NCI-H1694 (cell line): Measurements from ENCODE around the gene WDFY2.

Source experiments
- DNase-seq: peaks from one replicate; lab custom pipeline; 2025; lab: John Stamatoyannopoulos, UW

WDFY2 gene

DNA sequence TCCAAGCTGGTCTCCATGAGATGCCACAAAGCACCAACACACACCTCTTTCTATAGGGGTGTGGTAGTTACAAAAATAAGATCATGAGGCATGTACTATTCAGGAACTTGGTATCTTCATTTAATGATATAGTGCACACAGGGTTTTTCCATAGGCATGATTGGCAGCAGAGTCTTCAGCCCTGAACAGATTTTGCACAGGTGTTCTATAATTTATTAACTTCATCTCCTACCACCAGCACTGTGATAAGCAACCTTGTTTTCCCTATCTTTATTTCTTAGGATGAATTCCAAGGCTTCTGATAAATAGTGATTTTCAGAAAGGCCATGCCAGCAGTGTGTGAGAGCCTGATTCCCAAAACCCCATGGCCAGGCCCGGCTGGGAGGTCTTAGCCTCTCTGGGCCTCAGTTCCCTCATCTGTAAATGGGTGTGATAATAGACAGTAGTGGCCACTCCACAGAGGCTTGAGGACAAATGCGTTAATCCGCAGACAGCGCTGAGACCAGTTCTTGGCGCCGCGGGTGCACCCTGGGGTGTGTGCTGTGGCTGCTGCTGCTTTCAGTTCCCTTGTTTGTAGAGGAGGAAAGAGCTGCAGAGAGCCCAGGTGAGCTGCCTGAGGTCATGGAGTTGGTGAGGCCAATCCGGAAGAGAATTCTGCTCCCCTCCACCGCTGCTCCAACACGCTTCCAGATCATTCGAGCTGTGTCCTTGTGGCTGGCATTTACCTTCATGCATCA is 186.6 kb downstream of the WDFY2 start:
- no peak for DNase-seq

DNA sequence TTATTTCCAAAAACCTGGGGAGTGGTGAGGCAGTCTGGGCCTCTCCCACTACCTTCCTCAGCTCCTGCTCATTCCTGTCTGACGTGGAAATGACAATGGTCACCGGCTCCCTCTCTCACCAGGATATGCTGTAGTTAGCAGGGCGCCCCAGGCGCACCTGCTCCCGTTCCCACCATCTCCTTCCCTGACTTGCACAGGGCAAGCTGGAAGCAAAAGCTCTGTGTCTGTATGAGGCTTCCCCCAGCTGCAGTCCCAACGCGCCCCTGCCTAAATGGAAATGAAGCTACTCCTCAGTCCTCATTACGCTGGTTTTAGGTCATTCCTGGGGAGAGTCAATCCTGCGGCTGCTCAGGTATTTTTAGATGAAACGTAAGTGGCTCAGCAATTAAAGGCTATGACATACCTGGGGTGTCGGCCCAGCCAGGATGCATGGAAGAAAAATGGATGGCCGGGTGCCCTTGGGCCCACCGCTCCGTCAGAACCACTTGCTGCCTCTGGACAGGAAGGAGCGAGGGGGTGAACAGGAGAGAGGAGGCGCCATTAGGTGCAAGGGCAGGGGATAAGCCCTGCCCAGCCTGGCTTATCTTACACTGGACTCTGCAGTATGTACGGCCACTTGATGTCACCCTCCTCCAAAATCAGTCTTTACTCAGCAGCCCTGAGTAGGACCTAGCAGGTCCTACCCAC is 187.3 kb downstream of the WDFY2 start:
- DNase-seq: no peak

DNA sequence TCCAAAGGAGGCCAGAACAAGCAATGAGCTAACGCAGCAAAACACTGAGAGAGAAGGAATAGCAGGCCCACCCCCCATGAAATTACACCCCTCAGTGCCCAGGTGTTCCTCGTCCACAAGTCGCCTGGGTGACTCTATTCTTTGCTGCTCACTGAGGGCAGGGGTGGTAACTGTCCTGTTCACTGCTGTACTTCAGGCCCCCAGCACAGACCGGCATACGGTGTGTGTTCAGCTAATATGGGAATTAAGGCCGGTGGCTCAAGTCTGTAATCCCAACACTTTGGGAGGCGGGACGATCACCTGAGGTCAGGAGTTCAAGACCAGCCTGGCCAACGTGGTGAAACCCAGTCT is 187.8 kb downstream of the WDFY2 start:
- DNase-seq: no peak

DNA sequence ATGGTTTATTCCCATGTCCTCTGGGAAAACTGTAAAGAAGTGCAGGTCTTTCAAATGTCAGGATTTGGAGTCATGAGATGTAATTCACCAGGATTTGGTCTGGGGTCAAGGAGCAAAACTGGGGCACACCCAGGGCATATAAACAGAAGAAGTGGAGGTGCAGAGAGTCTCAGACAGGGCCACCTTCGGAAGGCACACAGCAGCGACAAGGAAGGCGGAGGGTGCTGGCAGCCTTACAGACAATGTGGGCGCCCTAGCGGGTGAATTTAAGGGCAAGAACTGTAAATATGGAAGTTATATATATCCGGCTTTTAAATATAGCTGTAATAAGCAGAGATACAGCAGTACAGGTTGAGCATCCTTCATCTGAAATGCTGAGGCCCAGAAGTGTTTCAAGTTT is 188.5 kb downstream of the WDFY2 start:
- no peak for DNase-seq

DNA sequence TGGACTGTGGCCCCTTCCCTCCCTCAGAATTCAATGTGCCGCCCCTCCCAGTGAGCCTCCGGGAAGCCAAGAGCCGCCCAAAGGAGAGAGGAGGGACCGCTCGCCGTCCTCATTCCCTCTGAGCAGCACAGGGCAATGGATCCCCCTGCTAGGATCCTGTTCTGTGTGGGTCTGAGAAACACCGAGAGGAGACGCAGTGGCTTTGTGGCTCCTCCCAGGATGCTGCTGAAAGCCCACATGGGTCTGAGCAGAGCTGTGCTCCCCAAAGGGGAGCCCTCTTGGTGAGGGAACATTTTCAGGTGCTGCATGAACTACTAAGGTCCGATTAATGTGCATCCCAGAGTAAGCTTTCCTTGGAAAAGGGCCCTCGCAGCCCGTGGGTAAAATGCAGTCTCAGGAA is 189.3 kb downstream of the WDFY2 start:
- no peak for DNase-seq

DNA sequence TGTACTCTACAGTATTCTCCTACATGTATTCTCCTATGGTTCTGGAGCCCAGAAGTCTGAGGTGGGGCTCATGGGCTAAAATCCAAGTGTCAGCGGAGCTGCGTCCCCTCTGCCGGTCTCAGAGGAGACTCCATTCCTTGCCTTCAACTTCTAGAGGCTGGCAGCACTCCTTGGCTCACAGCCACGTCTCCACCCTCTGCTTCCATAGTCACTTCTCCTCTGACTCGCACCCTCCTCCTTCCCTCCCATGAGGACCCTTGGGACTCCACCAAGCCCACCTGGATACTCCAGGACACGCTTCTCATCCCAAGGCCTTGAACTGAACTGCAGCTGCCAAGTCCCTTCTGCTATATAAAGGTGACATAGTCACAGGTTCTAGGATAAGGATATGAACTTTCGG is 191.9 kb downstream of the WDFY2 start:
- no peak for DNase-seq

DNA sequence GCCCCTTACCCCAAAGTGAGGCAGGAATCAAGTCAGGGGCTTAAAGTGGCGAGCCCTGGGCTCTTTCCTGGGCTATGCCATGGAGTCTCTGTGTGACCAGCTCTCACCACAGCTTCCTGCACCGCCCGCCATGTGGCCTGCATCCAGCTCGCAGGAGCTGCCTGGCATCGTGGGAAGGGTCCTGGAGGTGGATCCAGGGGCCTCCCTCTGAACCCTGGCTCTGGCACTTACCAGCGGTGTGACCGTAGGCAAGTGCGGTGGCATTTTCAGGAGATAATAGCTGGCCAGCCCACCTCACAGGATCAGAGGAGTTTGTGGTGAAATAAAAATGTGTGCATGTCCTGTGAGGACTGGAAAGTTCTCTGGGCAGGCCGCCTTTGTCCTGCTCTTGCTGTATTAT is 193.7 kb downstream of the WDFY2 start:
- no peak for DNase-seq

DNA sequence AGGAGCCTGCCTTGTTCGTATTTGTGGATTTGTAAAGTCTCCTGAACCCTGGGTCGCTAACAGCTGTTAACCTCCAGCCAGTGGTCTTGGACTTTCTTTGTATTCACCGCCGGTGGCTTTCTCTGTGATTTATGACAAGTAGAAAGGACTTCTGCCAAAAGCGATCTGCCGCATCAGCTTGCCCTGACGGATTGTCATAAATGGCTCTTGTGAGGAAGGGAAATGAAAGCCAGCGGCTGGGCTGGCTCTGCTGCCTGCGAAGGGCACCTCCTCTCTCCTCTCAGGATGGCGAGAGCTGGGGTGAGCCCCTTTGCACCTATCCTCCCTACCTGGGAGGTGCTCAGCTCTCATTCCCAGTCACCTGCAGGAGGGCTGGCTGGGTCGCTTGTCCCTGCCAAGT is 194.1 kb downstream of the WDFY2 start:
- DNase-seq: no peak

DNA sequence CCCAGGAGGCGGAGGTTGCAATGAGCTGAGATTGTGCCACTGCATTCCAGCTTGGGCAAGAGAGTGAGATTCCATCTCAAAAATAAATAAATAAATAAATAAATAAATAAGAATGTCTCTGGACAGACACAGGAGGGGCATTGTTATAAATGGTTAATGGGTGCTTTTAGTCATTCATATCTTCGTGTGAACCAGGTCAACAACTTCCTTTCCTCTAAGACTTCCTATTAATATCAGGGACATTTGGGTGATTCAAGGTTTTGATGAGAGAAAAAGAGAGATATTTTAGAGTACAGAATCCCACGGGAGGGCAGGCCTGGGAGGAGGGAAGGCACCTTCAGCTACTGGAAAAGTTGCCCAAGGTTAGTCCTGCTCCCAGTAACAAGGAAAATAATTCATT is 195.8 kb downstream of the WDFY2 start:
- no peak for DNase-seq

DNA sequence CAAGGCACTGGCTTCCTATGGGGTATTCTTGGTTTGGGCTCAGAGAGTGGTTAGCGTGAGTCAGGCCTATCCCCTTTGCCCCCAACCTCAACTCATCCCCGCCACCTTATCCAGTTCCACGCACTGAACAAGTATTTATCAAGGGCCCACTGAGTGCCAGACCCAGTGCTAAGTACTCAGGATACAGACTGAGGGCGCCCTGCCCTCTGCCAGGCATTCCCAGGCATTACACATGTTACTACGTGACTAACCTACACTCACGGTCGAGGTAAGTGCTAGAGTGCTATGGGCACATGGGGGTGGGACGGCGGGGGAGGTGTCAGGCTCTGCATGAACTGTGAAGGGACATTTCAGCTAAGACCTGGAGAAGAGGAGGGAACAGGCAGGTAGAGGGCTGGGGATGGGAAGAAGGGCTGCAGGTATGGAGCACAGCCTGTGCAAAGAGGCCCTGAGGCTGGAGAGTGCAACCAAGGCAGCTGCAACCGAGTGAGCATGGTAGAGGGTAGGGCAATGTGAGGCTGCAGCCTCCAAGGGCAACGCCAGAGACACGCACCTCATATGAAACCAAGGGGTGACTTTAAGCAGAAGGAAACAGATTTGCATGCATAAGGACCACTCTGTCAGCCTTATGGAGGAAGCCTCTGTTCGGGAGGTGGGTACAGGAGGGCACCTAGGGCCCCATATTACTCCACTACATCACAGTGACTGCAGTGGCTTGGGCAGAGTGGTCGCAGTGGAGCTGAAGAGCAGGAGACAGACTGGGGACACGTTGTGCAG is 197.2 kb downstream of the WDFY2 start:
- peak; percentile 2 for DNase-seq

DNA sequence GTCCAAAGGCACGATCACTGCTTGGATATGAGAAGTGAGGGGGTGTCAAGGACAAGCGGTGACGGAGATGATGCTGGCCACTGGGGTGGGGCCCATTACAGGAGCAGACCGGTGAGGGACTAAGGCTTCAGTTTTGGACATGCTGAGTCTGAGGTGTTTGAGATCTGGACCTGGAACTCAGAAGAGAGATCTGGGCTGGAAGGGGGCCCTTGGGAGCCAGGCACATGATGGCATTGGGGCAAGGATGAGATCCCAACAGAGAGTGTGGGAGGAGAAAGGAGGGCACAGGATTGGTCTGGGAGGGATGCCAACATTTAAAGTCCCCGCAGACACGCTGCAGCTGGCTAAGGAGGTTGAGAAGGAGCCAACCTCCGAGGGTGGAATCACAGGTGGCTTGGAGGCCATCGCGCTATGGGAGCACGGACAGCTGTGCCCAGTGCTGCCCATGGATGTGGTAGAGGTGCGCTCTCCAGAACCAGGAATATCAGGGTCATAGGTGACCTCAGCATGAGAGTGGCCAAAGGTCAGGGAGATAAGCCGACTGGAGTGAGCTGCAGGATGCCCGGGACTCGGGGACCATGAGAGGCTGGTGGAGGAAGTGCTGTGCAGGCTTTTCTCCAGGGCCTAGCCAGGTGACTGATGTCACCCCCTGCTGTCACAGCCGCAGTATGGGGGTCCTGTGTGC is 197.9 kb downstream of the WDFY2 start:
- DNase-seq: no peak

DNA sequence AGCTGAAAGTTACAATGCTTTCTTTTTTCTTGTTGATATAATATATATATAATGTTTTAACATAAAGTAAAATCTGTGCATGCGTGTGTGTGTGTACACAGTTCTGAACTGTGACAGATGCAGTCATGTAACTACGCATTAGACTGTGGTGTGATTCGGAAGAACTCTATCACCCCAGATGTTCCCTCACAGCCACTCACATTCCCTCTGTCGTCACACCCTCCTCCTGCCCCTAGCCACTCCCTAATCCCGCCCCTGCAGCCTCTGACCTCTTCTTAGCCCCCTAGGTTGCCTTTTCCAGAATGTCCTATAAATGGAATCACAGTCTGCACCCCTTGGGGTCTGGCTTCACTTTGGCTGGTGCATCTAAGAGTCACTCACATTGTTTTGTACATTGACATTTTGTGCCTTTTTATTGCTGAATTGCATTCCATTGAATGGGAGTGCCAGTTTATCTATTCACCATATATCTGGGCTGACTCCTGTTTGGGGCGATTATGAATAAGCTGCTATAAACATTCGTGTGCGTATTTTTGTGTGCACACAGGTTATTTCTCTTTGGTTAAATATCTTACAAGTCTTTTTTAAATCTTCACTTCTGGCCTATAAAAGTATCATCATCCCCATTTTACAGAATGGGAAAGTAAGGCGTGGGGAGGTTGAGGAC is 199.3 kb downstream of the WDFY2 start:
- DNase-seq: peak; percentile 27

DNA sequence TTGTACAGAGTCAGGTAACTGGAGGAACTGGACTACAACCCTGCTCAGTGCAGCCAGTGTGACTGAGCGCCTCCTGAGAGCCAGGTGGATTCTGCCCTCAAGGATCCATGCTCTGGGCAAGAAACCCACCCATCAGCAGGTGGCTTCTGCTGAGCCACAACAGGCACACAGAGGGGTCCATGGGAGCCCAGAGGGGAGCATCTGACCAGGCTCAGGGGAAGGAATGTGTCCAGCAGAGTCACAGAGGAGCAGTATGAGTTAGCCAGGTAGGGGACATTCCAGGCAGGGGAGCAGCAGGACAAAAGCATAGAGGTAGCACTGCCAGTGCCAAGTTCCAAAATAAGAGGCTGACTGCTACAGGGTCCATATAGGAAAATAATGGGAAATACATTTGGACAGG is 199.8 kb downstream of the WDFY2 start:
- no peak for DNase-seq

DNA sequence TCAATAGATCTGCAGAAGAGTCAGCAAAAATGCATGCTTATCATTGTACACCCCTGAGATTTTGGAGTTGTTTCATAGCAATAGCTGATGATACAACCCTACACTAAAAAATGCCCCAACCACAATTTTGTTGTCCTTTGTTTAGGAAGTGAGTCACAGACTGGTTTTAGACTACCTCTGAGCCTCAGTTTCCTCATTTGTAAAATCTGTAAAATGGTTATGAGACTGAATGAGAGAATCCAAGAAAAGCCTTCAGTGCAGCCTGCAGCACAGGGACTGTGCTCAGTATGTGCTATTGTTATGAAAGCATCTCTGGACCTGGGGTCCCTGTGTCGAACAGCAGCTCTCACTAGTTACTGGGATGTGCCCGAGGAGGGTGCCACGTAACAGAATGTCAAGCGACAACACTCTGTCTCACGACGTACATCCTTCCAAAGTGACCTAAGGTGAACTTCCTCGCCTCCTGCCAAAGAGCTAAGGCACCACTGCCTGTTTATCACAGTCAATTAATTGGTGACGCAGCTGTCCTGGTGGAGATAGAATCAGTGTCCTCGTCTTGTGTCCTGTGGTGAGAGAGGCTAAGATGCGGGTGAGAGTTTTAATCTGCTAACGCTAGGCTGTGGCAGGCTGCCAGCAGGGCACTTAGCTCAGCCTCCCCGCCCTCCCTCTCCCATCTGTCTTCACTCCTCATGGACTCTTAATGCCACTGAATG is 201.6 kb downstream of the WDFY2 start:
- peak; percentile 95 for DNase-seq

DNA sequence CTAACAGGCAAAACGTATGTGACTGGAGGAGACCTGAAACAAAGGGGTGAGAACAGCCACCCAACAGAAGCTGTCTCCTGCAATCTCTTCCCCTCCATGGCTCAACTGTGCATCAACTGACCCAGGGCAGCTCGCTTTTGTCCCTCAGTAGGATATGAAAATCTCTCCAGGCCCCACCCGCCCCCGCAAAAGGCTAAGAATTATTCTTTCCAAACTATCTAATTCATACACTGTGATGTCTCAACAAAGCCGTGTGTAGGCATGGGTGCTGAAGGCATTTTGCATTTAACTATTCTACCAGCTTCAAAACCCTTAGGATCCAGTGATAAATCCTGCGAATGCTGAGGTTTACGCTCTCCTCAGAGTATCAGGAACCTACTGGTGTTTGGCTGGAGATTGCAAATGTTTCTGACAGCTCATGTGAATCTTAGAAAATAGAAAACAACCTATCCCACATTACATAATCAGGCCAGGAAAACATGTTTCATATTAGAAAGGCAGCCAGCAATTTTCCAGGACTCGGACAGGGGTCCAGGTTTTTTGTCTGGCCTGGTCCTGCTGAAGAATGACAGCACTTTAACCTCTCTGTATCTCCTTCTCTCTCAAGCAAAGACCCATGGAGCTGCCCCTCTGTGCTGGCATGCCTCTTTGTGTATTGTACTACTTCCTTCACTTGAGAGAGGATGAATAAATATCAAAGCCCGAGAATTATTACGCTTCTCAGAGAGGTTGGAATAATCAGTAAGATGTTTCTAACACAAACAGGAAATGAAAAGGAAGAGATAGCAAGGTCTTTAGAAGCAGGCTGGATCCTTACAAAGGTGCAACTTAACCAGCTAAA is 202.4 kb downstream of the WDFY2 start:
- peak; percentile 43 for DNase-seq

DNA sequence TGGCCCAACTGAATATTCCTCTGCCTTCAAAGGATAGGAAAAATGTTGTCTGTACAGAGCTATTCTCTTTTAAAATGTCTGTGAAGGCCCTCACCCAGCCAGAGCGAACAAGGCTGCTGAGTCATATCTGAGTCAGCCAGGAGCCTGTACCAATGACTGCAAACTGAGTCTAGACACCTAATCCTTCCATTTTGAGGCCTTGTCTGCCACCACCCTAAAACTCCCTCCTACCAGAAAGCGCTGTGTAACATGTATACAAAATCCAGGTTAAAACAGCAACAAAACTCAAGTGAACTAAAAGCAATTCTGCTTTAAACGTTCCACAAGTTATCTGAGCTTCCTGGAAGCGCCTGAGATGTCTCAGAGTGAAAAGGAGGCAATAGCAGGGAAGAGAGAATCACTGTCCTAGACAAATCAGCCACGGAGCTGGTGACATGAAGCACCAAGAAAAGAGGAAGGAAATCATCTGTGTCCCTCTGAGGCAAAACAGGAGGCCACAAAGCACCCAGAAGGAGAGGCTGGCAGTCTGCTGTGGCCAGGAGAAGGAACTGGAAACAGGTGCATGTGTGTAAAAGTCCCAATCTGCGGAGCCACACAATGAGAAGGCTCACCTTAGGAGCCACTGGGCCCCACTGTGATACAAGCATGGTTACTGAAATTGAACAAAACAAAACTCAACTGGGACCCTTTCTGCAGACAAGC is 209.5 kb downstream of the WDFY2 start:
- no peak for DNase-seq

DNA sequence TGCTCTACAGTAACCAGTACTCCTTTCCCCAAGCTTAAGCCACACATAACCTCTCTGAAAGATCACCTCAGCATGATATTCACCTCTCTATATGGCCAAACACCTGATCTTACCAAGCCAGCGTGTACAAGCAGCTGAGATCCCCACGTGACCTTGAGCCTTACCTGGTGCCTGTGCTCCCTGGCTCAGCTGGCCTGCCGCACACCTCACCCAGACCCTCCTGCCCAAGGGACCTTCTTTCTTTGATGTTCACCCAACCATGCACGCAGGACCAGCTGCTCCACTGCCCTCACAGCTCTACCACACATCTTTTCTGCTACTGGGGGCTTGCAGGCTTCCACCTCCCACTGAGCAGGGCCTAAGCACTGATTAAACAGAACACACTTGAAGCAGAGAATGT is 210.7 kb downstream of the WDFY2 start:
- DNase-seq: no peak

DNA sequence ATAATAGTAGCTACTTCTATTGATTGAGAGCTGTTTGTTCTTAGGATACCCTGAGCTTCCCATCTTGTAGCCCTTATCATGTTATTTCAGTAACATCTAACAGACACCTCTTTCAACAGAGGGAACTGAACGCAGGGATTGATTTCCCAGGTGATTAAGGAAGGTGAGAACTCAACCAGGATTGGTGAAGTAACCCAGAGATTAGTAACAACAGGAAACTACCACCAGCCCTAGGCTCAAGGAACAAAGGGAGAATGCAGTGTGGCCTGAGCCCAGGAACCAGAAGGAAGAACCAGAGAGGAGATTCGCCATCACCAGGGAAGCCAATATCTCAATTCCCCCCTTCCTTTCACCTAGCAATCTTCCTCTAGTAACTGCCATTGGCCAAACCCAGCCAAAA is 211.2 kb downstream of the WDFY2 start:
- DNase-seq: no peak

DNA sequence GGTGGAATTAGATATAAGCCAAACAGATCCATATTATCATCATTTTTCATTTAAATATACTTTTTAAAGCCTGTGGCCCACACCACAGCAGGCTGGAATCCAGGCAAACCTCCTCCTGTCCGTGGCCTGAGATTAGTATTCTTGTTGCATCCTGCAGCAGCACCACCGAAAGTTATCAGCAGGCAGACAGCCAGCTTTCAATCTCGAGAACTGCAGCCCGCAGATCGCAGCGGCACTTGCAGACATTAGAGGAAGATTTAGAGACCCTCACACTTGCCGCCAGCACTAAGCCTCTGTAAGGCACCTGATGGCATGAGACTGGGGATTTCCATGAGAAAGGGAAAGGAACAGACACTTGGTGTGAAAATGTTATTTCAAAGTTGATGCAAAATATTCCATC is 212.3 kb downstream of the WDFY2 start:
- DNase-seq: no peak
